HG02642 (cell line): ENCODE results near the gene PAPSS1.
A peak's percentile ranks its signal among the peaks of the same experiment; 100 is the strongest.
"Not testable (repeated sequence)": the region's sequence is repeated elsewhere in the genome, so short reads cannot be mapped to it uniquely, and the experiment has no call there.

Experiments
- ATAC-seq: cut with Tn5 transposase; IDR thresholded peaks from one replicate; pipeline ENCODE4 v1.9.1; 2021; ENCODE audit warnings: mild to moderate bottlenecking; ENCODE audit not compliant: unreplicated experiment, poor library complexity

PAPSS1 gene

DNA sequence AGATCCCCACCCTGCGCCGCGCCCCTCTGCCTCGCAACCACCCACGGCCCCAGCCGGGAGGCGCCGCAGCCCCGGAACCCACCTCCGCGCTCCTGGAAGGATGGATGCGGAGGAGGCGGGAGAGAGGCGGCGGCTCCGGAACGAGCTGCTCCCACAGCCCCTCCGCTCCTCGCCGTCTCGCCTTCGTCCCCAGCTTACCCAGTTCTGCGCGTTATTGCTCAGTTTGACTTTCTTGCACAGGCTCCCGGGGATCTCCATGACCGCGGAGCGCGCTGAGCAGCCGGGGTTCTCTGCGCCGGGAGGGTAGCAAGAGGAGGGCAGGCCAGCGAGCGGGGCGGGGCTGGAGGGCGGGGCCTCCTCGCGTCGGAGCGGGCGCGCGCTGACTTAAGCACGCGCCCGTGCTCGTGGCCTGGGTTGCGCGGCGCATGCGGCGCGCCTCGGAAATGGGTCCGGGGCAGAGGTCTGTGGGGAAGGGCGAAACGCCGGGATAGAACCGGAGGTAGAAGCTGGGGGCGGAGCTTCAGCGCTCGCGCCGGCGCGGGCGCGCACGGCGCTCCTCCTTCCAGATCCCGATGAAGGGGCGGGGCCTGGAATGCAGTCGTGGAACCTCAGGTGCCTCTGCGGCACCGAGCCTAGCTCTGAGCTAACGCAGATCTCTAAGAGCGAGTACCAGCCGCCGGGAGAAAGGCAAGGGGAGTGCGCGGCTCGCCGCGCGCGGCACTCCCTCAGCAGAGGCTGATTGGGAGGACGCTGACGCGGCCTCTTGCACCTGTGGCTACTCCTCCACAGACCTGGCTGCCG is at the start of gene PAPSS1:
TSS of gene PAPSS1 (minus strand) at position 313 of the 801 bp plus-strand sequence. CDS start at position 258, 55 bp downstream.
- peak; percentile 89 for ATAC-seq

DNA sequence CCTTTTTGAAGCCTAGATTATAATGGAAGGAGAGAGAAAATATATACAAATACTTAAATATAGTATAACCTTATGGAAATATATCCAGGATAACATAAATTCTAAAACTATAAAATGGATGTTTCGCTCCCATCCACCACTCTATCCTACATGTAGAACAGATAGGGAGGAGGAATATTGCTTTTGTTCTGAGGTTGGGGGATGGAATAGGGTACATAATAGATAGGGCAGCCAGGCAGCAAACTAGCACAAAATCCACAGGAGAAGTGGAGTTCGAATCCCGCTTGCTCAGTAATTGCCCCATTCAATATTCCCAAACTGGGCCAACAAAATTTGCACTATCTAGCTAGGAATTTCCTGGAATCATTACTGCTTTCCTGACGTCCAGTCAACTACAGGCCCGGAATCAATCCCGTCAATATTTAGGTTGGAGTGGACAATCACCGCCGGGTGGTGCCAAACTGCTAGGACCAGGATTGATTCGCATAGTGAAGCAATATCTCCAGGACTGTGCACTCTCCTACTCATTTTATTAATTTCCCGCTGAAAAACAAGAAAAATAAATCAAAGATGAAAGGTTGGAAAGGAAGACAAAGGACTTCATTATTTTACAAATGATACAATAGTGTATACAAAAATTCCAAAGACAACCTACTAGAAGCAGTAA is 40.4 kb upstream of the PAPSS1 start:
- no peak for ATAC-seq

DNA sequence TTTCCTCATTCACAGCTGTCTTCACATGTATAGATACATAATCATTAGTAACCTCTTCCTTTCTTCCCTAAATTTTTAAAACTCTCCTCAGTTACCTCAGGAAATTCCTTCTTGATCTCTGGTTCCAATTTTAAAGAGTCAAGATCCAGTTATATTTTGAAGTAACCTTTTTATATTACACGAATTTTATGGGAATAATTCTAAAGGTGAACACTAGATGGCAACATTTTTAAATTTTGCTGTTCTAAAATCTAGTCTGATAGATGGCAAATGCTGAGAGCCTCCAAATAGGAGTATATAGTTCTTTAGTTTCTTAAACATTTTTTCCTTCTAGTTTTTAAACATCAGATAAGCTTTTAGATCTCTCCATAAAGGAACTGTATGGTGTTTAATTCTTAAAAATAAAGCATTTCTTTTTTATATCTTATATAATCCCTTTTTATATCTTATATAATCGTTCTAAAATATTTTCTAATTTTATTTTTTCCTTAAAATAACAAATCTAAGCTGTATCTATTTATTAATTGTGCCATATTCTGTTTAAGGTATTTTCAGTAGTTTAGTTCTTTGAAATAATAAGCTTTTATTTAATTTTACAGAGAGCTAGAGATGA is 37.9 kb upstream of the PAPSS1 start:
- ATAC-seq, result no peak

DNA sequence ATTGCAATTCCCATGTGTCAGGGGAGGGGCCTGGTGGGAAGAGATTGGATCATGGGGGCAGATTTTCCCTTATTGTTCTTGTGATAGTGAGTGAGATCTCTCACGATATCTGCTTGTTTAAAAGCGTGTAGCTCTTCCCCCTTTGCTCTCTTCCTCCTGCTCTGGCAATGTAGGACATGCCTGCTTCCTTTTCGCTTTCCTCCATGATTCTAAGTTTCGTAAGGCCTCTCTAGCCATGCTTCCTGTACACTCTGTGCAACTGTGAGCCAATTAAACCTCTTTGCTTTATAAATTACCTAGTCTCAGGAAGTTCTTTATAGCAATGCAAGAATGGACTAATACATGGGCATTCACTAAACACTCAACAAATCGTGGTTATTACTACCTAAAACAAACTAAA is 37.2 kb upstream of the PAPSS1 start:
- ATAC-seq, result no peak

DNA sequence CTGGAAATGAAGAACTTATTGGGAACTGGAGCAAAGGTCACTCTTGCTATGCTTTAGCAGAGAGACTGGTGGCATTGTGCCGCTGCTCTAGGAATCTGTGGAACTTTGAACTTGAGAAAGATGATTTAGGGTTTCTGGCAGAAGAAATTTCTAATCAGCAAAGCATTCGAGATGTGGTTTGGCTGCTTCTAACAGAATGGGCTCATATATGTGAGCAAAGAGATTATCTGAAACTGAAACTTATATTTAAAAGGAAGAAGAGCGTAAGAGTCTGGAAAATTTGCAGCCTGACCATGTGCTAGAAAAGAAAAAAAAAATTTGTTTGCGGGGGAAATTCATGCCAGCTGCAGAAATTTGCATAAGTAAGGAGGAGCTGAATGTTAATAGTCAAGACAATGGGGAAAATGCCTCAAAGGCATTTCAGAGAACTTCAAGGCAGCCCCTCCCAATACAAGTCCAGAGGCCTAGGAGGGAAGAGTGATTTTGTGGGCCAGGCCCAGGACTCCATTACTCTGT is 35.9 kb upstream of the PAPSS1 start:
- ATAC-seq, result no peak

DNA sequence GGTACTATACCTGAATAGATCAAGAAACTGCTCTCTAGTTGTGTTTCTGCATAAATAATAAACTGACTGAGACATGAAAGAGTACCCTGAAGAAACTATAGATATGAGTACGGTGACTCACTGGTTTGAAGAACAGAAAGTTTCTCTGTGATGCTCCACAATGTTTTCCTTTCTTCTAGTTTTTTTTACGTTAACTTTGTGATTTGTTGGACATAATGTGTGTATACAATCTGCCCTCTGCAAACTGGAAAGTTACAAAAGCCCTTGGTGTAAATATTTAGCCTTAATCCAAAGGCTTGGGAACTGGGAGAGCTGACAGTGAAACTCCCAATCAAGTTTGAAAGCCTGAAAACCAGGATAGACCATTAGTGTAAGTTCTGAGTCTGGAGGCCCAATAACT is 31.6 kb upstream of the PAPSS1 start:
- ATAC-seq, result no peak

DNA sequence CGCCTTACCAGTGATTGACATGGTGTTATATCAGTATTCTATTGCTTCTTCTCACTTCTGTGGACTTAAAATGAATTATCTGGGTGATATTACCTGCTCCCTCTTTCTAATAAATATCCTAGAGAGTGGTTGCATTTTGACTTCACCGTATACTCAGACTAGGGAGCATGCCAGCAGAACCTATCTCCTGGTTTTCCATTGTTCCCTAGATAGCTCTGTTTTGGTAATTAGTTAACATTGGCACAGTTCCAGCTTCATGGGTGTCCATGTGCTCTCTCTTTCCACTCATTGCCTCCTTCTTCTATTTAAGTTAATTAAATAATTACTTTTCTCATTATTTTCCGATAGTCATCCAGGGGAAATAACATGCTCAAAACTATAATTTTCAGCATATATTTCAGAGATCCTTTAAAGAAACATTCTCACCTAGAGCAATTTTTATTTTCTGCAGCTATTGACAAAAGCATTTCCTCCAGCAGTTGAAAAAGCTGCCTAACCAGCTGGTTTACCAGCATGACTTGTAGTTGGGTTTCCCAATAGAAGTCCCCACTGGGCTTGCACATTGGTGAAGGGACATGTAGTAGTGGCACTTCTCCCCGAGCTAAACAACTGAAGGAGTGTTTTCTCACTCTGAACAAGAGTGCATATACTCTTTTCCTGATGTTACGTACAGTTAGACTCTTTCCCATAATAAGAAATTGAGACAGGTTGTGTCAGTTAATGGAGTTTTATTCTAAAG is 27.9 kb upstream of the PAPSS1 start:
- no peak for ATAC-seq

DNA sequence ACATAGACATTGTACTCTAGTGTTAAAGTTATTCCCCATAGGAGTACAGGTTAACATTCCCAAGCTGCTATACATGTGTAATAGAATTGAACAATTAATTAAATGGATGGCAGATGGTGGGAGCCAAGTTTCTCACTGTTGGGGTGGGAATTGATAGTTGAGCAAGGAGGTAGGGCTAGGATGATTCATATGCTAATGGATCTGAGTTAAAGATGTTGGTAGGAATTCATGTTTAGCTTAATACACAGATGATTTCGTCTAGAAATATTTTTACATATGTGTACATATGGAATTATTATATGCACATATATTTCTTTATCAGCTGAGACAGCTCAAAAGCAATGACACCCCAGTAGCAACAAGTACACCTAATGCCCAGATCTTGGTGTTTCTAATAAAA is 26.1 kb upstream of the PAPSS1 start:
- ATAC-seq, result no peak

DNA sequence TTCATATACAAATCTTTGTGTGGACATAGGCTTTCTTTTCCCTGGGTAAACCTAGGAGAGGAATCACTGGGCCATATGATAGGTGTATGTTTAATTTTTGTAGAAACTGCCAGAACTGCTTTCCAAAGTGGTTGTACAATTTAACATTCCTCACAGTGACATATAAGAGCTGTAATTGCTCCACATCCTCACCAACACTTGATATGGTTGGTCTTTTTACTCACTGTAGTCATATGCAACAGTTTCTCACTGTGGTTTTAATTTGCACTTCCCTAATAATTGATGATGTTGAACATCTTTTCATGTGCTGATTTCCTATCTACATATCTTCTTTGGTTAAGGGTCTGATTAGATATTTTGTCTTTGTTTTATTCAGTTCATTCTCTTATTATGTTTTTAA is 24.5 kb upstream of the PAPSS1 start:
- no peak for ATAC-seq

DNA sequence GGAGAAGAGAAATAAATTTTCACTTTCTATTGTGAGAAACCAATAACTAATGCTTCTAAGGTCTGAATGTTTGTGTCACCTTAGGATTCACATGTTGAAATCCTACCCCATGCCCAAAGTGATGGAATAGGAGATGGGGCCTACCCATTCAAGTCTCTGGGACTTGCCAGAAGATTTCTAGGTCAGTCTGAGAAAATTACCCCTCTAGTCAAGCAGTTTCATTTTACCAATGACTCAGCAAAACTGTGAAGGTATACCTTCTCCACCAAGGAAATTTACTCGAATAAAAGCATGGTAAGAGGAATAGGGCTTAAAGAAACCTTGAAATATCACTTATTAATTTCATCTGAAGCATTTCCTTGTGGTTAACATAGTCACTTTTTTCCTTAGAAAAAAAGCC is 23.5 kb upstream of the PAPSS1 start:
- ATAC-seq, result peak; percentile 63

DNA sequence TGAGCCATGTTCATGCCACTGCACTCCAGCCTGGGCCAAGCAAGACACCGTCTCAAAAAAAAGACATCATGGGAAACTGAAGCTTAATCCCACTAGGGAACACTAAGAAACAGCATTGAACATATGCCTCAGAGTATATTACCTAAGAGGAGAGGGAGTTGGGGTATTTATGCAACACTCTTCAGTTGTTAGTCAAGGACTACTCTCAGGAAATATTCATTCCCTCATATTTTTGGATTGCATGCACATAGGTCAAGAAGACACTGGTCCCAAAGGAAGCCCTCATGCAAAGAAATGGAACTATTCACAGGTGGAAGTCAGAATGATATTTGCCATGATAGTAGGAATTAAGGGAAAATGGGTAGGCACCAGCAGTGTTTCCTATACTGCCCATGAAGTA is 22.8 kb upstream of the PAPSS1 start:
- ATAC-seq, result no peak

DNA sequence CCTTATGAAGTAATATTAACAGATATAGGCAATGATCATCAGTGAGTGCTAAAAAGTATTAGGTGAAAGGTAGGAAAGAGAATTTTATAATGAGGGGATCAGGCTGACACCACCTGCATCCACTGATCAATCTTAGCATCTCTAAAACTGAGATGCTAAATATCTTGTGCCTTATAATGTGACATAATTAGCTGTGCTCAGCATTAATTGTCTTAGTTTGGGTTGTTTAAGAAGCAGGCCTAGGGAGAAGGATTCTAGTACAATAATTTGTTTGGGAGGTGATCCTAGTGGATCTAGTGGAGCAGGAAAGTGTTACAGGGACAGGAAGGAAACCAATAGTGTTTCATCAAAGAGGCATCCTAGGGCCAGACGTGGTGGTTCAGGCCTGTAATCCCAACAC is 22.2 kb upstream of the PAPSS1 start:
- ATAC-seq, result no peak

DNA sequence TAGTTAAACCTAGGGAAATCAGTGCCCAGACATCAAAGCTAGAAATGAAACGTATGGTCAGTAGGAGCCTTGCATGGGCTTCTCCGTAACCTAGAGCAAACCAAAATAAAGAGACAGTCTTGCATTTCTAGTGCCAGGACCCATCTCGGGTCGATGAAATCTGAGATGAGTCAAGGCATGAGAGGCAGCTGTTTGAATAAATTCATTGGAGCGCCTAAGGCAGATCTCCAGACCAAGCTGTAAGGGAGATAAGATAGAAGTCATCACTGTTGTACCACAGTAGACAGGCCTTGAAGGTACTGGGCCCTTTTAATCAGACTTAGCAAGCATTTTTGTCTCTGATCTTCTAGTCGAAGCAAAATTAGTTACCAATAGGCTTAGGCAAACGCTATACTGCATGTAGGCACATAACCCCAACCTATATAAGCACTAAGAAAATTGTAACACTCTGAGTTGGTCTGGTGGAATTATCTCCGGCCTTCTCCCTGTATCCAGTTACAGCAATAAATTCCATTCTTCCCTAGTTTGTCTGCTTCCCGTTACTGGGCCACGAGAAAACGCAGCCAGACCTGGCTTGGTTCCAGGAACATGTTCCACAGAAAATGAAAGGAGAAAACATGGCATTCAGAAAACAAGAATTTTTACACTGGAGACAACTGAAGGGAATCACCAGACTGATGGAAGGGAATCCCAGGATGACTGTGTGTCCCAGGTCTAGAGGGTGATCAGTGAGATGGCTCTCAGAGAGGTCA is 21.1 kb upstream of the PAPSS1 start:
- ATAC-seq, result no peak

DNA sequence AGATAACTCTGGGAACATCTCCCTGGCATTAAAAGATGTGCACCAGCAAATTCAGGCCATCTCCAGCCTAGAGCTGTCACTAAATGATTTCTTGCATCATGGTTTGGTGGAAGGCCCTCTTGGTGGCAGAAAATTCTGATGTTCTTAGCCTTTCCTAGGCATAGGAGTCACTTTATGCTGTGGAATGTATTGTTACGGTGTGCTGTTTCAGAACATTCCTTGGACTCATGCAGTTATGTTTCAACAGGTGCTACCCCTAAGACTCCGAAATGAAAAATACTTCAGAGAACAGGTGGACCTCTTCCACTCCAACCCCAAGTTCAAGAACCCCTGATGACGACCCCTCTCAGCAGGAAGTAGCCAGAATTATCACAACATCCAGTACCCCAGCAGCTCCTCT is 20.3 kb upstream of the PAPSS1 start:
- ATAC-seq, result no peak

DNA sequence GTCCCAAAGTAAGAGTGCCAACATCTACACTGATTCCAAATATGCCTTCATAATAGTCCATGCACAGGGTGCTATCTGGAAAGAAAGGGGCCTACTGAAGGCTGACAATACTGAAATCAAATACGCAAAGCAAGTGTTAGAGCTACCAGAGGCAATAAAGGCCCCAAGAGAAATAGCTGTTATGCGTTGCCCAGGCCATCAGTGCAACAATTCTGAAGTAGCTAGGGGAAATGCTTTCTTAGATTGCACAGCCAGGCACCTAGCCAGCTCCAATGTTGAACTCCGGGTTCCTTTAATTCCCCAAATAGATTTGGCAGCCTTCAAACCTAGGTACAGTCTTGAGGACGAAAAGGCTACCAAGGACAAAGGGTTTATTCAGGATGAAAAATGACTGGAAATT is 17.4 kb upstream of the PAPSS1 start:
- ATAC-seq, result no peak

DNA sequence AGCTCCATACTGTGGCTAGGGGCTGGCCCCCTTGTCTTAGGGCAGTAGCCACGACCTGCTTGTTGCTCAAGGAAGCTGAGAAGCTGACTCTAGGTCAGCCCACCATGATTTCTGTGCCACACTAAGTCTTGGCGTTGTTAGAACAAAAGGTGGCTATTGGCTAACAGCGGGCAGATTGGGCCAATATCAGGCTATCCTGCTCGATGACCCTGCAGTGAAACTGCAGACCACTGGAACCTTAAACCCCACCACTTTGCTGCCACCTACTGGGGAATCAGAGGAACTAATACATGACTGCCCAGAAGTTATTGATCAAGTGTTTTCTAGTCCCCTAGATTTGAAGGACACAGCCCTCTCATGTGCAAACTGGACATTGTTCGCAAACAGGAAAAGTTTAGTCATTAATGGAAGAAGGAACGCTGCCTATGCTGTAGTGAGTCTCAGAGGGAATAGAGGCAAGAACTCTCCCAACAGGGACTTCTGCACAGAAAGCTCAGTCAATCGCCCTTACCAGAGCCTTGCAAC is 17.0 kb upstream of the PAPSS1 start:
- ATAC-seq, result peak; percentile 65

DNA sequence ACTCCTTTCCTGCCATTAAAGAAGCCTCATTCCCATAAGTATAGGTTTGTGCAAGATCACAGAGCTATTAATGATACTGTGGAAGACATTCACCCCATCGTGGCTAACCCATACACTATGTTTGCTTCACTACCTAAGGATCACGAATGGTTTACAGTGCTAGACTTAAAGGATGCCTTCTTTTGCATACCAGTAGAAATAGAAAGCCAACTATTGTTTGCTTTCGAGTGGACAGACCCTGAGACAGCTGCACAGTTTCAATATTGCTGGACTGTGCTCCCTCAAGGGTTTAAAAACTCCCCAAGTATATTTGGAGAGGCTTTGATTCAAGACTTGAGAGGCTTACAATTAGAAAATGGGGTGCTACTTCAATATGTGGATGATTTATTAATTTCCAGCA is 16.0 kb upstream of the PAPSS1 start:
- peak; percentile 69 for ATAC-seq

DNA sequence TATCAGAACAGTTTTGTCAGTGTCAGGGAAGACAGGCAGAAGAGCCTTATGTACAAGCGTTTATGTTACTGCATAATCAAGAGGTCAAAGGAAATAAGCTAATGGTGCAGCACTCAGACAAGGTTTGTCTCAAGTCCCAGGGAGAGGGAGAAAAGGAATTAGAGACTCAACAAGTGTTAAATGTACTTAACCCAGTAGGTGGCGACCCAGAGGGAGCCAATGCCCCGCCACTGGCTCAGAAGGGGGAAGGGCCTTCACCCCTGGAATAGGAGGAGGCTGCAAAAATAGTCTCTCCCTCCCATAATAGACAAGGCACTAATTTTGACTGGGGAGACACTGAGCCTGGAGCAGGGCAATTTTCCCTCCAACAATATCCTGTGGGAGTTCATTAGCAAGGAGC is 14.1 kb upstream of the PAPSS1 start:
- ATAC-seq, result peak; percentile 41

DNA sequence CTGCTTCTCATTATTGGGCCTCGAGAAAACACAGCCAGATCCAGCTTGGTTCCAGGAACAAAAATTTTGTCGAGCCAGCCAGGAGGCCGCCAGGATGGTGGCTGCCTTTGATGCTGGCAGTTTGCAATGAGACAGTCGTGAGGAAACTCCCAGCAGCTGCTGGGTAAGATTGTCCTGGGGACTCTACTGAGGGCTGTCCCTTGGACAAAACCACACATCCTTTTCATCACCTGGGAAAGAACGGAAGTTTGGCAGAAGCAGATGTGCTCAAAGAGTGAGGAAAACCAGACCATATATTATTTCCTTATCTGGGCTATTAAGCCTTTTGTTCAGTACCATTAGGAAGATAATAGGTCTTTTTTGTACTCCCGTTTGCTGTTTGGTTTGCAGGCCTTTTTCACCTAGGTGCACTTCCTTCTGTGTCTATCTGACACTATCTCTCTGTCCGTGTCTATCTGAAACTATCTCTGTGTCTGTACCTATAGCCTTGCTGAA is 13.4 kb upstream of the PAPSS1 start:
- ATAC-seq, result no peak

DNA sequence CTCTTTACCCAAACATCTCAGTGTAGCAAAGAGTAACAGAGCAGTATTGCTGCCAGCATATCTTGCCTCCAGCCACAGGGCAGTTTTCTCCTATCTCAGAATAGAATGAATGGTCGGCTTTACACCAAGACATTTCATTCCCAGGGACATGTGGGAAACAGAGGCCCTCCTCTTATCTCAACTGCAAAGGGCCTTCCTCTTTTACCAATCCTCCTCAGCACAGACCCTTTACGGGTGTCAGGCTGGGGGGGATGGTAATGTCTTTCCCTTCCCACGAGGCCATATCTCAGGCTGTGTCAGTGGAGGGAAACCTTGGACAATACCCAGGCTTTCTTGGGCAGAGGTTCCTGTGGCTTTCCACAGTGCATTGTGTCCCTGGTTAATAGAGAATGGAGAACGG is 9.0 kb upstream of the PAPSS1 start:
- ATAC-seq, result not testable (repeated sequence)
